NCI-H345 treated with DMSO at 0.1 percent for 48 hours (cell line): ENCODE measurements around the gene FAM107B.

Source experiments
- DNase-seq: peaks from one replicate; lab custom pipeline; 2025; ENCODE audit not compliant: unreplicated experiment; lab: John Stamatoyannopoulos, UW

Gene FAM107B

GRCh38 chr10:14510346-14510745 lies 264.4 kb downstream of the FAM107B start:
- DNase-seq = no peak

- no peak for DNase-seq
Observed at GRCh38 chr10:14508725-14509124, 266.0 kb downstream of the FAM107B start.

- no peak for DNase-seq
Observed at GRCh38 chr10:14507781-14508180, 266.9 kb downstream of the FAM107B start.

GRCh38 chr10:14507176-14507575 lies 267.5 kb downstream of the FAM107B start:
- peak; percentile 36 for DNase-seq

GRCh38 chr10:14502431-14502830 lies 272.3 kb downstream of the FAM107B start:
- no peak for DNase-seq

GRCh38 chr10:14500172-14500765 lies 274.4 kb downstream of the FAM107B start:
- DNase-seq = no peak

GRCh38 chr10:14499601-14499904 lies 275.1 kb downstream of the FAM107B start:
- DNase-seq = no peak

- no peak for DNase-seq
Observed at GRCh38 chr10:14498326-14498725, 276.4 kb downstream of the FAM107B start.

GRCh38 chr10:14491811-14492210 lies 282.9 kb downstream of the FAM107B start:
- no peak for DNase-seq

- DNase-seq = no peak
Observed at GRCh38 chr10:14489522-14490177, 285.0 kb downstream of the FAM107B start.

GRCh38 chr10:14487488-14487883 lies 287.2 kb downstream of the FAM107B start:
- no peak for DNase-seq

- no peak for DNase-seq
Observed at GRCh38 chr10:14486777-14487487, 287.8 kb downstream of the FAM107B start.

- no peak for DNase-seq
Observed at GRCh38 chr10:14485986-14486385, 288.7 kb downstream of the FAM107B start.

GRCh38 chr10:14483417-14483816 lies 291.3 kb downstream of the FAM107B start:
- no peak for DNase-seq

GRCh38 chr10:14481752-14482151 lies 292.9 kb downstream of the FAM107B start:
- DNase-seq = no peak

- DNase-seq = no peak
Observed at GRCh38 chr10:14481014-14481413, 293.7 kb downstream of the FAM107B start.

- peak; percentile 6 for DNase-seq
Observed at GRCh38 chr10:14478604-14479003, 296.1 kb downstream of the FAM107B start.

- no peak for DNase-seq
Observed at GRCh38 chr10:14478201-14478600, 296.5 kb downstream of the FAM107B start.

- no peak for DNase-seq
Observed at GRCh38 chr10:14477408-14477710, 297.3 kb downstream of the FAM107B start.

- DNase-seq = no peak
Observed at GRCh38 chr10:14476641-14477407, 297.9 kb downstream of the FAM107B start.

- DNase-seq = no peak
Observed at GRCh38 chr10:14476006-14476405, 298.7 kb downstream of the FAM107B start.

- DNase-seq = no peak
Observed at GRCh38 chr10:14474656-14475055, 300.0 kb downstream of the FAM107B start.
